GM19025 (cell line): ENCODE measurements around the gene KRTAP20-2.

Experiments used
- ATAC-seq: cut with Tn5 transposase; IDR thresholded peaks from one replicate; pipeline ENCODE4 v1.9.1; 2021; ENCODE audit warnings: mild to moderate bottlenecking, low read depth, moderate library complexity; ENCODE audit not compliant: unreplicated experiment

KRTAP20-2 gene

GRCh38 chr21:30634906-30635305 lies at the start of gene KRTAP20-2:
Gene KRTAP20-2 (plus strand): TSS chr21:30635206. CDS start chr21:30635264, 58 bp downstream.
- no peak for ATAC-seq

- no peak for ATAC-seq
Observed at GRCh38 chr21:30590297-30590696, 44.7 kb upstream of the KRTAP20-2 start, which contains the start of gene KRTAP22-2. Gene KRTAP22-2 (minus strand): TSS chr21:30590397.

GRCh38 chr21:30592140-30592539 lies 42.9 kb upstream of the KRTAP20-2 start, which contains the start of gene KRTAP6-3:
Gene KRTAP6-3 (plus strand): TSS chr21:30592440. CDS start chr21:30592446, 6 bp downstream.
- ATAC-seq = no peak

- ATAC-seq = no peak
Observed at GRCh38 chr21:30598802-30599201, 36.2 kb upstream of the KRTAP20-2 start, which contains the start of gene KRTAP6-2. Gene KRTAP6-2 (minus strand): TSS chr21:30598902. CDS start chr21:30598874, 28 bp downstream.

- no peak for ATAC-seq
Observed at GRCh38 chr21:30600787-30601186, 34.2 kb upstream of the KRTAP20-2 start, which contains the start of gene KRTAP22-1. Gene KRTAP22-1 (plus strand): TSS chr21:30601087.

- no peak for ATAC-seq
Observed at GRCh38 chr21:30605968-30606367, 29.0 kb upstream of the KRTAP20-2 start.

GRCh38 chr21:30612132-30612531 lies 22.9 kb upstream of the KRTAP20-2 start:
- ATAC-seq = no peak

- no peak for ATAC-seq
Observed at GRCh38 chr21:30613836-30614235, 21.2 kb upstream of the KRTAP20-2 start, which contains the start of gene KRTAP6-1. Gene KRTAP6-1 (minus strand): TSS chr21:30613930. CDS start chr21:30613904, 26 bp downstream.

- no peak for ATAC-seq
Observed at GRCh38 chr21:30615199-30615598, 19.8 kb upstream of the KRTAP20-2 start.

- no peak for ATAC-seq
Observed at GRCh38 chr21:30616125-30616524, 18.9 kb upstream of the KRTAP20-2 start, which contains the start of gene KRTAP20-1. Gene KRTAP20-1 (plus strand): TSS chr21:30616425. CDS start chr21:30616455, 30 bp downstream.

GRCh38 chr21:30620080-30620479 lies 14.9 kb upstream of the KRTAP20-2 start:
- no peak for ATAC-seq

- ATAC-seq = no peak
Observed at GRCh38 chr21:30620522-30620921, 14.5 kb upstream of the KRTAP20-2 start, which contains the start of gene KRTAP20-4. Gene KRTAP20-4 (plus strand): TSS chr21:30620627.

- no peak for ATAC-seq
Observed at GRCh38 chr21:30623362-30623761, 11.6 kb upstream of the KRTAP20-2 start.

- ATAC-seq = no peak
Observed at GRCh38 chr21:30625449-30626165, 9.4 kb upstream of the KRTAP20-2 start.

GRCh38 chr21:30628109-30628508 lies 6.9 kb upstream of the KRTAP20-2 start:
- ATAC-seq = no peak

- ATAC-seq = no peak
Observed at GRCh38 chr21:30629200-30629599, 5.8 kb upstream of the KRTAP20-2 start.

GRCh38 chr21:30638686-30639085 lies 3.7 kb downstream of the KRTAP20-2 start:
- no peak for ATAC-seq

- no peak for ATAC-seq
Observed at GRCh38 chr21:30642564-30642963, 7.6 kb downstream of the KRTAP20-2 start, which contains the start of gene KRTAP20-3. Gene KRTAP20-3 (plus strand): TSS chr21:30642864.

GRCh38 chr21:30646904-30647414 lies 12.0 kb downstream of the KRTAP20-2 start:
- ATAC-seq = no peak

GRCh38 chr21:30652891-30653290 lies 17.9 kb downstream of the KRTAP20-2 start:
- no peak for ATAC-seq

- no peak for ATAC-seq
Observed at GRCh38 chr21:30668776-30669175, 33.8 kb downstream of the KRTAP20-2 start.
